CD14-positive monocyte (primary cell): ENCODE data around the gene SDC4. TPM values are rescaled to one million over a fixed set of nuclear protein-coding genes. Genes with fewer than 3 reads are reported as not detected.

Source experiments
- DNase-seq, 3 donors: peaks; one replicate each; pipeline ENCODE4 v3.0.0-alpha.2; 2011 to 2022
- H2AFZ ChIP-seq: 2 replicates; pipeline ENCODE4 v1.6.0; 2012; ENCODE audit warnings: mild to moderate bottlenecking, low read depth, low read length, inconsistent platforms; ENCODE audit not compliant: insufficient read depth, poor library complexity, severe bottlenecking
- H3K27ac ChIP-seq, 2 donors: 1 replicate in 1 of 2; 2 replicates in 1 of 2; pipeline ENCODE4 v1.5.1; 2012 to 2013; ENCODE audit warnings: low read length in 2 of 2, control low read depth in 1 of 2, inconsistent platforms in 1 of 2, low read depth in 1 of 2, mild to moderate bottlenecking in 1 of 2
- H3K27me3 ChIP-seq, 2 donors: one replicate each; pipeline versions ENCODE4 v1.6.0 to v1.6.1; 2011 to 2013; ENCODE audit warnings: low read length in 2 of 2; ENCODE audit not compliant: control insufficient read depth in 2 of 2, insufficient read depth in 2 of 2
- H3K36me3 ChIP-seq, 2 donors: replicated peaks in 1 of 2; 1 replicate in 1 of 2; 2 replicates in 1 of 2; pipeline versions ENCODE4 v1.5.1 to v1.6.1; 2012 to 2013; ENCODE audit warnings: low read length in 2 of 2, control low read depth in 1 of 2, inconsistent platforms in 1 of 2, mild to moderate bottlenecking in 1 of 2; ENCODE audit not compliant: insufficient read depth in 2 of 2, control insufficient read depth in 1 of 2
- H3K4me1 ChIP-seq, 2 donors: 1 replicate in 1 of 2; 2 replicates in 1 of 2; pipeline versions ENCODE4 v1.5.1 to v1.6.1; 2012 to 2013; ENCODE audit warnings: low read length in 2 of 2, control low read depth in 1 of 2, inconsistent platforms in 1 of 2, mild to moderate bottlenecking in 1 of 2, moderate library complexity in 1 of 2; ENCODE audit not compliant: insufficient read depth in 2 of 2, control insufficient read depth in 1 of 2
- H3K4me2 ChIP-seq: replicated peaks from 2 replicates; pipeline ENCODE3; 2012; ENCODE audit warnings: low read length, moderate library complexity, mild to moderate bottlenecking; ENCODE audit not compliant: poor library complexity, severe bottlenecking; ENCODE audit errors: extremely low read depth
- H3K4me3 ChIP-seq, 3 experiments: fragments of 200-600 bp in 1 of 3; sonication (generic) in 1 of 3; replicated peaks in 1 of 3; 1 replicate in 2 of 3; 2 replicates in 1 of 3; pipeline ENCODE4 v1.5.1; 2011 to 2013; ENCODE audit warnings: low read length in 3 of 3, mild to moderate bottlenecking in 3 of 3, control low read depth in 2 of 3, low read depth in 2 of 3, inconsistent platforms in 1 of 3, moderate library complexity in 1 of 3
- H3K79me2 ChIP-seq: 2 replicates; pipeline ENCODE4 v1.6.0; 2012; ENCODE audit warnings: mild to moderate bottlenecking, control low read depth, inconsistent platforms, low read length, moderate library complexity; ENCODE audit not compliant: insufficient read depth
- H3K9ac ChIP-seq: 2 replicates; pipeline ENCODE4 v1.6.0; 2017; ENCODE audit warnings: low read length, mild to moderate bottlenecking; ENCODE audit not compliant: insufficient read depth, poor library complexity, severe bottlenecking
- H3K9me3 ChIP-seq, 2 donors: replicated peaks in 1 of 2; 1 replicate in 1 of 2; 2 replicates in 1 of 2; pipeline versions ENCODE4 v1.5.1 to v1.6.1; 2012 to 2013; ENCODE audit warnings: low read length in 2 of 2, control low read depth in 1 of 2; ENCODE audit not compliant: control insufficient read depth in 1 of 2, insufficient read depth in 1 of 2
- H4K20me1 ChIP-seq: 2 replicates; pipeline ENCODE4 v1.6.0; 2012; ENCODE audit warnings: mild to moderate bottlenecking, low read length, control low read depth, moderate library complexity; ENCODE audit not compliant: insufficient read depth
- H3K27ac Mint-ChIP-seq, 7 donors: one replicate each; pipeline ENCODE4 v1.8.0; 2020; ENCODE audit warnings: mild to moderate bottlenecking in 7 of 7, mixed read lengths in 7 of 7, moderate library complexity in 6 of 7, inconsistent platforms in 2 of 7
- H3K27me3 Mint-ChIP-seq, 3 donors: one replicate each; pipeline ENCODE4 v1.8.0; 2021 to 2022; ENCODE audit warnings: low read depth in 3 of 3, mild to moderate bottlenecking in 3 of 3, mixed read lengths in 3 of 3, moderate library complexity in 3 of 3, inconsistent platforms in 1 of 3
- H3K36me3 Mint-ChIP-seq, 2 donors: one replicate each; pipeline ENCODE4 v1.8.0; 2020; ENCODE audit warnings: mixed read lengths in 2 of 2, inconsistent platforms in 1 of 2, mild to moderate bottlenecking in 1 of 2
- H3K4me1 Mint-ChIP-seq: one replicate; pipeline ENCODE4 v1.8.0; 2020; ENCODE audit warnings: mild to moderate bottlenecking, mixed read lengths
- H3K4me3 Mint-ChIP-seq, 2 donors: one replicate each; pipeline ENCODE4 v1.8.0; 2020; ENCODE audit warnings: mild to moderate bottlenecking in 2 of 2, mixed read lengths in 2 of 2, moderate library complexity in 1 of 2
- H3K9me3 Mint-ChIP-seq, 7 donors: one replicate each; pipeline ENCODE4 v1.8.0; 2020 to 2022; ENCODE audit warnings: mixed read lengths in 7 of 7, mild to moderate bottlenecking in 6 of 7, moderate library complexity in 6 of 7, inconsistent platforms in 2 of 7
- WGBS: methylation state at CpG from one replicate; pipeline ENCODE4 v1.1.5; 2013; ENCODE audit warnings: missing lambda C conversion rate; ENCODE audit not compliant: insufficient coverage; 5-methylcytosine and 5-hydroxymethylcytosine counted together
- intact Hi-C, 2 donors: fragments of 100-400 bp; cut with micrococcal nuclease; formaldehyde crosslinking; loops; one replicate each; pipeline versions ENCODE4 v1.15.0 to v1.15.1; 2023
- polyA plus RNA-seq, 3 donors: library from polyadenylated mRNA; depleted of rRNA in 1 of 3; unstranded in 2 of 3; stranded (reverse) in 1 of 3; fragments of 300-500 nt in 2 of 3; fragments of >200 nt in 1 of 3; fragmentation: Illumina TruSeq in 2 of 3; gene quantifications; 1 replicate in 2 of 3; 2 replicates in 1 of 3; pipeline ENCODE4 v1.2.3, GENCODE V29; 2012 to 2021
- TF ChIP-seq, protein P1 (sequence below): fragments of 200-600 bp; IDR thresholded peaks from one replicate; pipeline ENCODE4 v1.8.0; 2022; ENCODE audit warnings: antibody characterized with exemption, mild to moderate bottlenecking

SDC4 gene
- polyA plus RNA-seq, 3 donors: 1.6 to 5.1 (median 1.9) TPM

DNA sequence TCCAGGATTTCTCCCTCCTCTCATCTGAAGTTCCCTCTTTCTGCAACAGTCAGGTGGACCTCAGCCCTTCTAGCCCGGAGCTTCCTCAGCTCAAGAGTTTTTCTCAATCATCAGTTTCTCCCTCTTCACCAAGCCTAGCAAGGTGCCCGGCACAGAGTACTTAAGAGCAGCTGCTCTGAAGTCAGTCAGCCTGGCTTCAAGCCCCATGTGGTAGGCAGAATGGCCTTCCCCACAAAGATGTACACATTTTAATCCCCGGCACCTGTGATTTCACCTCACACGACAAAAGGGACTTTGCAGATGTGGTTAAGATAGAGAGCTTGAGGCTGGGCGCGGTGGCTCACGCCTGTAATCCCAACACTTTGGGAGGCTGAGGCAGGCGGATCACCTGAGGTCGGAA, 56.7 kb downstream of the SDC4 start:
- peaks cover 24 to 34% (median 31%) of the 10 kb centered on the region in 3 donors for H3K27me3 Mint-ChIP-seq
- intact Hi-C loops: loop anchor here (2.0 to 5.0 kb wide), 2 partner anchors 153 to 154 kb away; no protein-coding TSS in a partner anchor

GRCh38 chr20:45290677-45291355, 57.4 kb downstream of the SDC4 start:
- H3K4me1 Mint-ChIP-seq: peaks cover 17% of the 10 kb centered on the region
- Histone ChIP-seq H3K9ac (no peak overlapping the region), H3K79me2 (no peaks in the 10 kb centered on the region), H3K4me1 (peaks cover 12 to 17% of the 10 kb centered on the region in 2 donors), H3K36me3 (no peaks in the 10 kb centered on the region), H4K20me1 (no peaks in the 10 kb centered on the region), H2AFZ (no peak overlapping the region), H3K4me3 (no peak overlapping the region), H3K9me3 (no peaks in the 10 kb centered on the region), H3K27ac (no peak overlapping the region), H3K4me2 (no peak overlapping the region), H3K27me3 (peaks cover 13 to 28% of the 10 kb centered on the region in 2 donors)
- no peak overlapping the region for H3K4me3 Mint-ChIP-seq
- H3K27me3 Mint-ChIP-seq: peaks cover 25 to 35% (median 31%) of the 10 kb centered on the region in 3 donors
- DNase-seq: peak; percentile 58 to 64 (median 63)
- no peak overlapping the region for H3K27ac Mint-ChIP-seq
- WGBS: 3% methylated on average over 4 of the region's 8 CpGs
- peaks cover 0 to 5% (median 3%) of the 10 kb centered on the region in 7 donors for H3K9me3 Mint-ChIP-seq
- H3K36me3 Mint-ChIP-seq: no peaks in the 10 kb centered on the region
- intact Hi-C loops: loop anchor here (2.0 to 5.0 kb wide), 2 partner anchors 152 to 154 kb away; no protein-coding TSS in a partner anchor
- TF ChIP-seq, protein P1, sequence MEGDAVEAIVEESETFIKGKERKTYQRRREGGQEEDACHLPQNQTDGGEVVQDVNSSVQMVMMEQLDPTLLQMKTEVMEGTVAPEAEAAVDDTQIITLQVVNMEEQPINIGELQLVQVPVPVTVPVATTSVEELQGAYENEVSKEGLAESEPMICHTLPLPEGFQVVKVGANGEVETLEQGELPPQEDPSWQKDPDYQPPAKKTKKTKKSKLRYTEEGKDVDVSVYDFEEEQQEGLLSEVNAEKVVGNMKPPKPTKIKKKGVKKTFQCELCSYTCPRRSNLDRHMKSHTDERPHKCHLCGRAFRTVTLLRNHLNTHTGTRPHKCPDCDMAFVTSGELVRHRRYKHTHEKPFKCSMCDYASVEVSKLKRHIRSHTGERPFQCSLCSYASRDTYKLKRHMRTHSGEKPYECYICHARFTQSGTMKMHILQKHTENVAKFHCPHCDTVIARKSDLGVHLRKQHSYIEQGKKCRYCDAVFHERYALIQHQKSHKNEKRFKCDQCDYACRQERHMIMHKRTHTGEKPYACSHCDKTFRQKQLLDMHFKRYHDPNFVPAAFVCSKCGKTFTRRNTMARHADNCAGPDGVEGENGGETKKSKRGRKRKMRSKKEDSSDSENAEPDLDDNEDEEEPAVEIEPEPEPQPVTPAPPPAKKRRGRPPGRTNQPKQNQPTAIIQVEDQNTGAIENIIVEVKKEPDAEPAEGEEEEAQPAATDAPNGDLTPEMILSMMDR: peak; percentile 93

More for the DNA sequence above, 56.7 kb downstream of the SDC4 start:
- Mint-ChIP-seq H3K4me3 (peak overlapping the region in 1 of 2 donors; percentile 22), H3K9me3 (peaks cover 0 to 5% (median 3%) of the 10 kb centered on the region in 7 donors), H3K4me1 (peaks cover 17% of the 10 kb centered on the region), H3K36me3 (no peaks in the 10 kb centered on the region), H3K27ac (no peak overlapping the region)
- Histone ChIP-seq H4K20me1 (no peaks in the 10 kb centered on the region), H3K27me3 (peaks cover 13 to 28% of the 10 kb centered on the region in 2 donors), H2AFZ (no peak overlapping the region), H3K36me3 (no peaks in the 10 kb centered on the region), H3K4me1 (peaks cover 12 to 17% of the 10 kb centered on the region in 2 donors), H3K9me3 (no peaks in the 10 kb centered on the region), H3K79me2 (no peaks in the 10 kb centered on the region), H3K27ac (no peak overlapping the region), H3K9ac (no peak overlapping the region), H3K4me3 (no peak overlapping the region), H3K4me2 (no peak overlapping the region)
- DNase-seq: no peak
- WGBS: 55% methylated on average over 2 of the region's 9 CpGs
- TF ChIP-seq, protein P1: no peak
